Psoas muscle (tissue), 8 donors: ENCODE data around the gene SH3PXD2B. TPM values are rescaled to one million over a fixed set of nuclear protein-coding genes. Genes with fewer than 3 reads are reported as not detected.
"Not testable (repeated sequence)": the region's sequence is repeated elsewhere in the genome, so short reads cannot be mapped to it uniquely, and the experiment has no call there.

Experiments used
- ATAC-seq, 4 donors: fragments of 200-7000 bp; cut with Tn5 transposase; one replicate each; pipeline ENCODE4 v1.9.1; 2020; ENCODE audit warnings: moderate library complexity in 3 of 4, mild to moderate bottlenecking in 2 of 4
- DNase-seq, 2 donors: peaks; one replicate each; pipeline ENCODE4 v3.0.0-alpha.2; 2020
- H3K27ac ChIP-seq: fragments of 200-600 bp; one replicate; pipeline ENCODE4 v1.8.0; 2022
- H3K27me3 ChIP-seq, 3 donors: fragments of 200-600 bp in 1 of 3; one replicate each; pipeline versions ENCODE4 v1.6.1 to v1.8.0; 2013 to 2022; ENCODE audit warnings: low read length in 2 of 3, mild to moderate bottlenecking in 2 of 3, moderate library complexity in 1 of 3; ENCODE audit not compliant: insufficient read depth in 3 of 3
- H3K36me3 ChIP-seq, 2 donors: fragments of 200-600 bp in 1 of 2; one replicate each; pipeline versions ENCODE4 v1.6.1 to v1.8.0; 2013 to 2022; ENCODE audit warnings: low read depth in 1 of 2, mild to moderate bottlenecking in 1 of 2, moderate library complexity in 1 of 2; ENCODE audit not compliant: insufficient read depth in 1 of 2
- H3K4me1 ChIP-seq: fragments of 200-600 bp; one replicate; pipeline ENCODE4 v1.8.0; 2022
- H3K4me3 ChIP-seq: fragments of 200-600 bp; one replicate; pipeline ENCODE4 v1.8.0; 2022; ENCODE audit warnings: mild to moderate bottlenecking
- H3K9me3 ChIP-seq: fragments of 200-600 bp; one replicate; pipeline ENCODE4 v1.8.0; 2022
- WGBS, 3 donors: extraction: QIAGEN DNeasy Blood & Tissue Kit; methylation state at CpG; one replicate each; pipeline versions ENCODE4 v1.1.6 to v1.1.7; 2013; 5-methylcytosine and 5-hydroxymethylcytosine counted together
- intact Hi-C, 2 donors: fragments of 100-400 bp; cut with DNase I; formaldehyde crosslinking; loops; one replicate each; pipeline versions ENCODE4 v1.11.0 to v1.14.2; 2022
- polyA plus RNA-seq, 3 donors: library from polyadenylated mRNA; stranded (reverse); fragments of 200-250 nt; gene quantifications; one replicate each; pipeline ENCODE4 v1.2.3, GENCODE V29; 2013
- total RNA-seq, 4 donors: library from RNA; stranded (reverse); fragmentation: NEBNext Ultra II Directional in 2 of 4; extraction: Animal tissue kit (Norgen Biotek cat#: 25700) in 2 of 4; gene quantifications; one replicate each; pipeline versions ENCODE4 v1.2.1 to v1.2.4, GENCODE V29; 2021 to 2023
- TF ChIP-seq, protein P1 (sequence below): fragments of 200-600 bp; IDR thresholded peaks from one replicate; pipeline ENCODE4 v1.8.0; 2022; ENCODE audit warnings: antibody characterized with exemption
- donor health status: healthy with polysubstance abuse.
- donor health status: DM: no; HTN: no; CAD: no; lungs with moderate emphysema.
- donor health status: Bipolar disorder and iron deficiency.
- donor health status: healthy.
- donor health status: DM: yes; HTN: yes; CAD: no.
- donor health status: DM: no; HTN: no; CAD: no.
- donor health status: DM: no; HTN: no; CAD: no.
- donor health status: DM: yes; HTN: yes; CAD: no.

The SH3PXD2B gene
- total and polyA plus RNA-seq, 7 donors, result 0.58 to 5.3 (median 2.5) TPM

DNA sequence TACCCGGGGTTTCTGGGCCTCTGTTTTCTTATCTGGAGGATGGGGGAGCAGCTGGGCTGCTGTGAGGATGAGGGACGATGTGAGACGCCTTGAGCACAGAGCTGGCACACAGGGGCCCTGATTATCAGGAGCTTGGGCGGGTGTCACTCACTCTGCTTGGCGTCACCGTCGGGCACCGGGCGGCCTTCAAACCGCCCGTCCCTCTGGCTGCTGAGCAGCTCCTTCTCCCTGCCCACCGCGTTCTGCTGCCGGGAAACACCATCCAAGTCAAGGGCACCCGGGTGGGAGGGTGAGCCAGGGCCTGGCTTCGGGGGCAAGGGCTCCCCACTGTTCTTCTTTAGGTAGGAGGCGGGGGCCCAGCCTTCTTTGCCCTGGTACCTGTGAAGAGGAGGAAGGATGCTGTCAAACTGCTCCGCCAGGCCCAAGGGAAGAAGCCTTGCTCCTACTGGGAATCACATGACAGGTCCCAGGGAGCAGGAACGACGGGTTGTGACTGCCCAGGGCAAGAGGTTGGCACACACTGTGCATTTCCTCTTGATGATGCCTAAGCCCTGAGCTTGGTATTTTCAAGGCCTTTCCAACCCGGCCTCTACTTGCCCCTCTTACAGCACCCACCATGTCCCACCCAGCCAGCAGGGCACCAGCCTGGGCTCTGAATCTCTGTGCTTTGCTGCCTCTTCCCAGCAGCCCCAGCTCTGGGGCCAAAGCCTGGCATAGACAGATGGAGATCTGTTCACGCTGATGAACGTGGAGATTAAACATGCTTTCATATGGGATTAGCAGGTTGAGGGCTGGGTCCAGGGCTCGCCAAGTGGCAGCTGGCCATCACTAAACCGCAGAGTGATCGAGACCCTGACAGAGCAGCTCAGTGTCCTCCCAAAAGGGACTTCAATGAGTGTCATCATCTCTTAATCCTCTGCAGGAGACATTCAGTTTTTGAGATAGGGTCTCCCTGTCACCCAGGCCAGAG is 103.8 kb downstream of the SH3PXD2B start:
- H3K36me3 ChIP-seq, result peaks cover 0 to 2% of the 10 kb centered on the region in 2 donors
- no peak for ATAC-seq
- no peak overlapping the region for H3K27ac ChIP-seq
- no peaks in the 10 kb centered on the region for H3K27me3 ChIP-seq
- H3K4me3 ChIP-seq, result no peak overlapping the region
- 90 to 93% (median 92%) methylated on average over 26 of the region's 26 CpGs for WGBS, 3 donors
- TF ChIP-seq, protein P1, sequence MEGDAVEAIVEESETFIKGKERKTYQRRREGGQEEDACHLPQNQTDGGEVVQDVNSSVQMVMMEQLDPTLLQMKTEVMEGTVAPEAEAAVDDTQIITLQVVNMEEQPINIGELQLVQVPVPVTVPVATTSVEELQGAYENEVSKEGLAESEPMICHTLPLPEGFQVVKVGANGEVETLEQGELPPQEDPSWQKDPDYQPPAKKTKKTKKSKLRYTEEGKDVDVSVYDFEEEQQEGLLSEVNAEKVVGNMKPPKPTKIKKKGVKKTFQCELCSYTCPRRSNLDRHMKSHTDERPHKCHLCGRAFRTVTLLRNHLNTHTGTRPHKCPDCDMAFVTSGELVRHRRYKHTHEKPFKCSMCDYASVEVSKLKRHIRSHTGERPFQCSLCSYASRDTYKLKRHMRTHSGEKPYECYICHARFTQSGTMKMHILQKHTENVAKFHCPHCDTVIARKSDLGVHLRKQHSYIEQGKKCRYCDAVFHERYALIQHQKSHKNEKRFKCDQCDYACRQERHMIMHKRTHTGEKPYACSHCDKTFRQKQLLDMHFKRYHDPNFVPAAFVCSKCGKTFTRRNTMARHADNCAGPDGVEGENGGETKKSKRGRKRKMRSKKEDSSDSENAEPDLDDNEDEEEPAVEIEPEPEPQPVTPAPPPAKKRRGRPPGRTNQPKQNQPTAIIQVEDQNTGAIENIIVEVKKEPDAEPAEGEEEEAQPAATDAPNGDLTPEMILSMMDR, result no peak
- DNase-seq, result no peak
- no peaks in the 10 kb centered on the region for H3K4me1 ChIP-seq
- H3K9me3 ChIP-seq, result no peaks in the 10 kb centered on the region
- intact Hi-C loops, result no loop called here

GRCh38 chr5:172348733-172349132 is 105.6 kb downstream of the SH3PXD2B start:
- 87 to 95% (median 90%) methylated on average over 5 of the region's 5 CpGs for WGBS, 3 donors
- intact Hi-C loops, H3K36me3 ChIP-seq, H3K27me3 ChIP-seq, H3K4me3 ChIP-seq, H3K9me3 ChIP-seq, H3K27ac ChIP-seq, ATAC-seq, H3K4me1 ChIP-seq: not testable (repeated sequence)
- peak in 1 of 2 donors; percentile 15 for DNase-seq

DNA sequence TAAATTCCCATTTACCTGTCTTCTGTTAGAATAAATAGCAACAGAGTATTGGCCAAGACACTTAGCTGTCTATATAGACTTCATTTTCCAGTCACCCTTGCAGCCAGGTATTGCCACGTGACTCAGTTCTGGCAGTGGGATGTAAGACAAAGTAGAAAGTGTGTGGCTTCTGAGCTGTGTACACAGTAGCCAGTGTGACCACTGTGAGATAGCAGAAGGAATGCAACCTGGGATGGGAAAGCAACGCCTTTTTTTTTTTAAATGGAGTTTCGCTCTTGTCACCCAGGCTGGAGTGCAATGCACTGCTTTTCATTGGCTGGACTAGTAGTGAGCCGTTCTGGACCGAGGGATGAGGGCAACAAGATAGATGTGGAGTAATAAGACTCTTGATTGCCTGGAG is 106.2 kb downstream of the SH3PXD2B start:
- TF ChIP-seq, protein P1, result no peak
- no peaks in the 10 kb centered on the region for H3K4me1 ChIP-seq
- ATAC-seq (no peak), DNase-seq (no peak)
- no peaks in the 10 kb centered on the region for H3K9me3 ChIP-seq
- no peak overlapping the region for H3K27ac ChIP-seq
- intact Hi-C loops, result no loop called here
- H3K27me3 ChIP-seq, result no peaks in the 10 kb centered on the region
- 86 to 90% (median 86%) methylated on average over 5 of the region's 5 CpGs for WGBS, 3 donors
- H3K36me3 ChIP-seq, result peaks cover 0 to 2% of the 10 kb centered on the region in 2 donors
- H3K4me3 ChIP-seq, result no peak overlapping the region

GRCh38 chr5:172347496-172348052 is 106.8 kb downstream of the SH3PXD2B start:
- intact Hi-C loops, result no loop called here
- Histone ChIP-seq H3K4me1 (no peaks in the 10 kb centered on the region), H3K36me3 (peaks cover 0 to 2% of the 10 kb centered on the region in 2 donors), H3K9me3 (no peaks in the 10 kb centered on the region), H3K4me3 (no peak overlapping the region), H3K27me3 (no peaks in the 10 kb centered on the region), H3K27ac (no peak overlapping the region)
- ATAC-seq (no peak), DNase-seq (no peak)
- 42 to 47% (median 47%) methylated on average over 8 of the region's 8 CpGs for WGBS, 3 donors
- TF ChIP-seq, protein P1, result no peak

- Histone ChIP-seq H3K4me1 (no peaks in the 10 kb centered on the region), H3K36me3 (peaks cover 0 to 2% of the 10 kb centered on the region in 2 donors), H3K4me3 (no peak overlapping the region), H3K27ac (no peak overlapping the region), H3K27me3 (no peaks in the 10 kb centered on the region), H3K9me3 (no peaks in the 10 kb centered on the region)
- ATAC-seq (no peak), DNase-seq (no peak)
- intact Hi-C loops, result no loop called here
- WGBS, 3 donors, result 87 to 91% (median 89%) methylated on average over 11 of the region's 11 CpGs
- TF ChIP-seq, protein P1, result no peak
Observed at GRCh38 chr5:172345881-172346280, 108.4 kb downstream of the SH3PXD2B start.
